Stimulated activated naive CD8-positive, alpha-beta T cell treated with anti-CD3 and anti-CD28 coated beads, Interleukin-15, Interleukin-2, amounts not matched to agents 100 ng/mL and 50 ng/mL, for 24 hours (primary cell): ENCODE measurements around the gene DOC2B.
"Not testable (repeated sequence)": the region's sequence is repeated elsewhere in the genome, so short reads cannot be mapped to it uniquely, and the experiment has no call there.

Source experiments
- H3K27ac Mint-ChIP-seq: one replicate; pipeline ENCODE4 v1.8.0; 2021; ENCODE audit warnings: mild to moderate bottlenecking, mixed read lengths
- H3K27me3 Mint-ChIP-seq: one replicate; pipeline ENCODE4 v1.8.0; 2021; ENCODE audit warnings: mixed read lengths
- H3K36me3 Mint-ChIP-seq: one replicate; pipeline ENCODE4 v1.8.0; 2021; ENCODE audit warnings: low read depth, mixed read lengths
- H3K4me1 Mint-ChIP-seq: one replicate; pipeline ENCODE4 v1.8.0; 2021; ENCODE audit warnings: low read depth, mixed read lengths
- H3K4me3 Mint-ChIP-seq: one replicate; pipeline ENCODE4 v1.8.0; 2021; ENCODE audit warnings: mild to moderate bottlenecking, mixed read lengths
- H3K9me3 Mint-ChIP-seq: one replicate; pipeline ENCODE4 v1.8.0; 2021; ENCODE audit warnings: mixed read lengths

Gene DOC2B

GRCh38 chr17:181245-182049 is at the start of gene DOC2B:
Gene DOC2B (minus strand): TSS chr17:181650. CDS start chr17:181479, 171 bp downstream.
- Mint-ChIP-seq H3K27me3 (peaks cover 44% of the 10 kb centered on the region), H3K9me3 (no peaks in the 10 kb centered on the region), H3K4me3 (peak within 1 kb of the TSS; percentile 3), H3K4me1 (peaks cover 12% of the 10 kb centered on the region), H3K36me3 (no peaks in the 10 kb centered on the region), H3K27ac (no peak within 1 kb of the TSS)

DNA sequence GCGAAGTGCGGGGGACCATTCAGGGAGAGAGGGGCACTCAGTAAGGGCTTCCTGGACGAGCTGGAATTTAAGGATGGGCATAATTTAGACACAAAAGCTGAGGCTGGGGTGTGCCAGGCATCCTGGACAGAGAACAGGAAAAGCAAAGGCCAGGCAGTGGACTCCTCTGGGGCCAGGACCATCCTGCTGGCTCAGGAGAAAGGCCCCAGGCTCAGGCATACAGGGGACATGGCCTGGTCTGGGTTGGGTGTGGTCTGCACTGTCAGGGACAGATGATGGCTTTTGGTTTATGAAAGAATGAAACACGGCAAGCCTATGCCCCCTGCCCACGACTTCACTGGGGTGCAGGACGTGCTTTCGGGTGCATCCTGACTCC is 48.9 kb upstream of the DOC2B start:
- no peaks in the 10 kb centered on the region for H3K27me3 Mint-ChIP-seq
- no peaks in the 10 kb centered on the region for H3K9me3 Mint-ChIP-seq
- no peak overlapping the region for H3K4me3 Mint-ChIP-seq
- H3K36me3 Mint-ChIP-seq: no peaks in the 10 kb centered on the region
- H3K4me1 Mint-ChIP-seq: no peaks in the 10 kb centered on the region
- H3K27ac Mint-ChIP-seq: no peak overlapping the region

DNA sequence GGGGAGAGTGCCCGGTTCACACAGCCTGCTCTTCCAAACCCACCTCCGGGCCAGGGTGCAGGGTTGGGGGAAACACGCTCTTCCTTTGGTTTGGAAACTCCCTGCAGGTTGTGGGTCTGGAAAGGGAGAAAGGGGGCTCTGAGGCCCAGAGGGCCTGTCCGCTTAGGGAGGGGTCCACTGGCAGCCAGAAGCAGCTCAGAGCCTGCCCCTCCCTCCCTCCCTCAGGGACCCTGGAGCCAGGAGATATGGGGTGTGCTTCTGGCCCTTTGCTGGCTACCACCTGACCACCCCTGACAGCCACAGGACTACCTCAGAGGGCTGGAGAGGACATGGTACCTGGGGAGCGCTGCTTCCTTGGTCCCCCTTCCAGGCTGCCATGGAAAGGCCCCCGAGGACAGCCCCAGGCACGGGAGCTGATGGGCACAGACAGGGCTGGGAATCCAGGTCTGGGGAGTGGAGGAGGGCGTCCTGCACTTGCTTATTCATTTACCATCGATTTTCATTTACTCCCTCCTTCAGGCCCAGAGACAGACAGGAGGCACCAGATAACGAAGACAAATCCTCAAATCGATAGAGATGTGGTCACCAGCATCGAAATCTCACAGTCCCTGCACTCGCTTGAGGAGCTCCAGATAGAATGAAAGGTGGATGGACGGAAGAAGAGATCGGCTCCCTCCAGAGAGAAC is 48.4 kb upstream of the DOC2B start:
- H3K4me3 Mint-ChIP-seq: no peak overlapping the region

GRCh38 chr17:228951-229708 is 47.7 kb upstream of the DOC2B start:
- no peaks in the 10 kb centered on the region for H3K9me3 Mint-ChIP-seq
- H3K36me3 Mint-ChIP-seq: no peaks in the 10 kb centered on the region
- H3K27ac Mint-ChIP-seq: no peak overlapping the region
- no peak overlapping the region for H3K4me3 Mint-ChIP-seq
- no peaks in the 10 kb centered on the region for H3K27me3 Mint-ChIP-seq
- no peaks in the 10 kb centered on the region for H3K4me1 Mint-ChIP-seq

More for the DNA sequence above, 48.4 kb upstream of the DOC2B start:
- H3K4me1 Mint-ChIP-seq: no peaks in the 10 kb centered on the region
- no peak overlapping the region for H3K27ac Mint-ChIP-seq
- no peaks in the 10 kb centered on the region for H3K36me3 Mint-ChIP-seq
- no peaks in the 10 kb centered on the region for H3K27me3 Mint-ChIP-seq
- no peaks in the 10 kb centered on the region for H3K9me3 Mint-ChIP-seq

- Mint-ChIP-seq H3K36me3 (no peaks in the 10 kb centered on the region), H3K9me3 (no peaks in the 10 kb centered on the region), H3K27me3 (no peaks in the 10 kb centered on the region), H3K27ac (no peak overlapping the region), H3K4me1 (no peaks in the 10 kb centered on the region), H3K4me3 (no peak overlapping the region)
These were observed 46.6 kb upstream of the DOC2B start for GRCh38 chr17:227946-228615.

DNA sequence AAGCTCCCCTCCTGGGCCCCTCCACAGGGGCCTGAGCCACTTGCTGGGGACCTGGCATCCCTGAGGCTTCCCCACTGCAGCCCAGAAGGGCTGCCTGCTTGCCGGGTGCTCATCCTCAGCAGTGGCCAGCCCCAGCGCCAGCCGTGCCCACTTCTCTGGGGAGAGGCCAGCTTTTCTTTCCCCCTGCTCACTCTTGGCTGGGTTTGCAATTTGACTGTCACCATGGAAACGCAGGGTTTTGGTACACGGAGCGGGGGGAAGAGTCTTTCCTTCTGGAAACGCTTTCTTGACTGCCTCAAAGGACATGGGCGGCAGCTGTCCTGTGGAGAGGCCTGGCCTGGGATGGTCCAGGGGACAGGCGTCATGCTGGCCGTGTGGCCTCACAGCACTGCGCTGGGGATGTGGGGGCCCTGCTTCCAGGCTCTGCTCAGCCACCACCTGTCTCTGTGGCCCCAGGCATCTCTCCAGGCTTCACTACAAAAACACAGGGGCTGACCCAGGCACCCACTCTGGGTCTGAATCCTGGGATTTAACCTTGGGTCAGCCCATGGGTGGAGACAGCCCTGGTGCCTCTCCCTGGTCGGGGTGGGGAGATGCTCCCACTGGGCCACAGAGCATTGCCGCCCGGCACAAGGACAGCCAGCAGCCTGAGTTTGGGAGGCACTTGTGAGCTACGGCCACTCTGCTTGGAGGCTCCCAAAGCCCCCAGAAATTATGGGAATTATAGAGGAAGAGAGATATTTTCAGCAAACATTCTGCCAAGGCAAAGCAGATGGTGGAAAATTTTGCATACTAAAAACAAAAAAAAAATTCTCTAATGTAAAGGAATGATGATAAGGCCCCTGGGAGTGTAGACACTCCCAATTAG is 45.9 kb upstream of the DOC2B start:
- H3K4me3 Mint-ChIP-seq: no peak overlapping the region
- no peaks in the 10 kb centered on the region for H3K9me3 Mint-ChIP-seq
- no peaks in the 10 kb centered on the region for H3K27me3 Mint-ChIP-seq
- H3K27ac Mint-ChIP-seq: no peak overlapping the region
- no peaks in the 10 kb centered on the region for H3K36me3 Mint-ChIP-seq
- H3K4me1 Mint-ChIP-seq: no peaks in the 10 kb centered on the region

DNA sequence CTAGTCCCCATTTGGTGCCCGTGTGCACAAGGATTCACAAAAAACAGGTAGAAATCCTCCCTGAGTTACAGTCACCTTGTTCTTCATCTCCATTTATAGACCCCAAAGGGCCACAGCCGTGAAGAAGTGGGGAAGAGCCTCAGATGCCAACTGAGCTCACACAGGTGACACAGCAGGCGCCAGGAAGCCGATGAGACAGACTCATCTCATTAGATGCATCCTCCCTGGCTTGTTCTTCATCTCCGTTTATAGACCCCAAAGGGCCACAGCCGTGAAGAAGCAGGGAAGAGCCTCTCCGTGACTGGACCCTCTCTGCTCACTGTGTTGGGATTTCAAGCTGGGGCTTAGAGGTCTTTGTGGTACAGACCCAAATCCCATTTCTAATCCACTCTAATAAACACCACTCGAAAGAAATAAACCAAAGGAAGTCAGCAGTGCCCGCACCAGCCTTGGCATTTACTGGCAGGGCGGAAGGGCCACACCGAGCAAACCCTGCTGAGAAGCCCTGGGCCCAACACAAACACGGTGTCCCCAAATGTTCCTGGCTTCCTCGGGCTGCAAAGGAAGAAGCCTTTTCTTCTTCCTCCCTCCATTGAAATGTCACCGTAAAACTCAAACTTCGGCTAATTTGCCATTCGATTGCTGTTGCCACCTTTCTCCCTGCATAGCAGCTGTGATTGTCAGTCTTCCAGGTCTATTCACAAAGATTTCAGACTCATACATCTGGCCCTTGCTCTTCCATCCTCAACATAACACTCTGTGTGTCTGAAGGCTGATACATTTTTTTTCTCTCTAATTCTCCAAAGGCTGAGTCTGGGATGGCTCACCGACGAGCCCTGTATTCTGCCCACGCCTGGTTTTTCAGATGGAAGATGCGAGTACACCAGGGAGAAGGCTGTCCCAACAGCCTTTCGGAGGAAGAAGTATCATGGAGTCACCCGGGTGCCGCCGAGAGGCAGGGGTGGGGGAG is 44.9 kb upstream of the DOC2B start:
- no peaks in the 10 kb centered on the region for H3K27me3 Mint-ChIP-seq
- no peaks in the 10 kb centered on the region for H3K4me1 Mint-ChIP-seq
- H3K27ac Mint-ChIP-seq: no peak overlapping the region
- no peaks in the 10 kb centered on the region for H3K9me3 Mint-ChIP-seq
- H3K36me3 Mint-ChIP-seq: no peaks in the 10 kb centered on the region
- no peak overlapping the region for H3K4me3 Mint-ChIP-seq

DNA sequence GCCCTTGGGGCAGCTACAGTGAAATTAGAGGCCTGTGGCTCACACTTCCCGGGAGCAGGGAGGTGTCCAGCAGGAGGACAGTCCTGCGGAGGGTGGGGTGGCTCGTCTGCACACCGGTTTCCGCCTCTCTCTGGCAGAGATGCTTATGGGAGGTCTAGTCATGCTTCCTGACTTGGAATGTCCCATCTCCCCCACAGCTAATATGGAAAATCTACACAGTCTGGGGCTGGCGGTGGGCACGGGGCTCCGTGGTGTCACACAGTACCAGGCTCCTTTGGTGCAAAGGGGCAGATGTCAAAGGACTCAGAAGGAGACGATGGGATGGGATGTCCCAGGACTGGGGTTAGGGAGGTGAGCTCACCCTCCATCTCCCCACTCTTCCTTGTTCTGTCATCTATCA is 44.1 kb upstream of the DOC2B start:
- H3K27ac Mint-ChIP-seq: no peak overlapping the region
- no peaks in the 10 kb centered on the region for H3K4me1 Mint-ChIP-seq
- no peaks in the 10 kb centered on the region for H3K9me3 Mint-ChIP-seq
- H3K4me3 Mint-ChIP-seq: no peak overlapping the region
- no peaks in the 10 kb centered on the region for H3K36me3 Mint-ChIP-seq
- H3K27me3 Mint-ChIP-seq: no peaks in the 10 kb centered on the region

DNA sequence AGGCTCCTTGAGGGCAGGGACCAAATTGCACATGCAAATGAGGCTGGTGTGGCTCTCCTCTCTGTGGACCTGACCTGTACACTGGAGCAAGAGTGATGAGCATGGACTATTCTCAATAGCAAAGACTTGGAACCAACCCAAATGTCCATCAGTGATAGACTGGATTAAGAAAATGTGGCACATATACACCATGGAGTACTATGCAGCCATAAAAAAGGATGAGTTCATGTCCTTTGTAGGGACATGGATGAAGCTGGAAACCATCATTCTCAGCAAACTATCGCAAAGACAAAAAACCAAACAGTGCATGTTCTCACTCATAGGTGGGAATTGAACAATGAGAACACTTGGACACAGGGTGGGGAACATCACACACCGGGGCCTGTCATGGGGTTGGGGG is 43.1 kb upstream of the DOC2B start:
- not testable (repeated sequence) for H3K27me3 Mint-ChIP-seq, H3K4me1 Mint-ChIP-seq, H3K27ac Mint-ChIP-seq, H3K36me3 Mint-ChIP-seq, H3K9me3 Mint-ChIP-seq, H3K4me3 Mint-ChIP-seq

DNA sequence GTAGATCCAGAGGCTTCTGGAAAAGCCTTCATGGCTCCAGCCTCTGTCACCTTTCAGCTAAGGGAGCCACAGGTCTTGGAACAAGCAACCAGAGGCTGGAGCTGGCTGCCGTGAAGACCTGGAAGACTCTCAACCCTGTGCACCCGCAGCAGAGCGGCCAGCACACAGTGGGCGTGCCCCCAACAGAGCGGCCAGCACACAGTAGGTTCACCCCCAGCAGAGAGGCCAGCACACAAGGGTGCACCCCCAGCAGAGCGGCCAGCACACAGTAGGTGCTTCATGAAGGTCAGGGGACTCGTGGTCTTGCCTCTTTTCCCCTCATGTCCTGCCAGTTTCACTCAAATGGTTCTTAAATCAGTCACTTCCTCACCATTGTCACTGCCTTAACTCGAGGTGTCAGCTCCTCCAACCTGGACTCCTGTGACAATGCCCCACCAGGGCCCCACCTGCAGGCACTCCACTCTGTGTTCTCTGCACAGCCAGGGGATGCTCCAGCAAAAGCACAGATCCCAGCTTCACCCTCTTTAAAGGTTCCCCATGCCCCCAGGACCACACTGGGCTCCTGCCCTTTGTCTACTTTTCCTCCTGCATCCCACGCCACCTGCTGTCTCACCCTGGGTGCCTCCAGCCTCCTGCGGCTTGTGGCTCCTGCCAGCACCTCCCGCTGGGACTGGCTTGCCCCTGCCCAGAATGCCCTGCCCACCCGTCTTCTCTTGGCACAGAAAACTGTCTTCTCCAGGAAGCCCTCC is 42.4 kb upstream of the DOC2B start:
- no peaks in the 10 kb centered on the region for H3K9me3 Mint-ChIP-seq
- no peaks in the 10 kb centered on the region for H3K27me3 Mint-ChIP-seq
- H3K36me3 Mint-ChIP-seq: no peaks in the 10 kb centered on the region
- no peak overlapping the region for H3K27ac Mint-ChIP-seq
- H3K4me1 Mint-ChIP-seq: no peaks in the 10 kb centered on the region
- H3K4me3 Mint-ChIP-seq: no peak overlapping the region

- no peaks in the 10 kb centered on the region for H3K9me3 Mint-ChIP-seq
- H3K4me1 Mint-ChIP-seq: no peaks in the 10 kb centered on the region
- no peaks in the 10 kb centered on the region for H3K36me3 Mint-ChIP-seq
- H3K27me3 Mint-ChIP-seq: no peaks in the 10 kb centered on the region
- H3K27ac Mint-ChIP-seq: no peak overlapping the region
- no peak overlapping the region for H3K4me3 Mint-ChIP-seq
These were observed 40.7 kb upstream of the DOC2B start for GRCh38 chr17:222172-222571.

- Mint-ChIP-seq H3K4me3 (no peak overlapping the region), H3K36me3 (no peaks in the 10 kb centered on the region), H3K9me3 (no peaks in the 10 kb centered on the region), H3K27ac (no peak overlapping the region), H3K4me1 (no peaks in the 10 kb centered on the region), H3K27me3 (no peaks in the 10 kb centered on the region)
These were observed 38.2 kb upstream of the DOC2B start for GRCh38 chr17:219696-220095.
